ENCODE data around the gene NFKB1. TPM values are rescaled to one million over a fixed set of nuclear protein-coding genes. Genes with fewer than 3 reads are reported as not detected.
A peak's percentile ranks its signal among the peaks of the same experiment; 100 is the strongest.

Gene NFKB1
- total and polyA plus RNA-seq, 2 donors (not counting 1 experiment from before 2014, with no cell fraction given): 32.0 to 88.1 TPM

DNA sequence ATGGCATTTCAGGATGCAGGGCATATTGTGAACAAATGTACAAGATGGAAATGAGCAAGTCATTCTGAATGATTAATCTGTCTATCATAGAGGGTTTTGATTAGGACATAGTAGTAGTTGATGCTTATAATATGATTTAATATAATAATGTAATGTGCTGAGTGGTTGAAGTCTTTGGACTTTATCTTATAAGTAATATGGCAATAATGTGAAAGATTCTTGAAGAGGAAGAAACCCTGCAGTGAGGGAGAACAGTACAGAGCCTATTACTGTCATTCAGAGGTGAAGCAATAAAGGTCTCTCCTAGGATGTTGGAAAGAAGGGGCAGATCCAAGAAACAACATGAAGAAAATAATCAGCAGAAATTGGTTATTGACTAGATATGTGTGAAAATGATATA is 16.6 kb downstream of the NFKB1 start:
- Histone ChIP-seq H3K36me3 (replicated peaks in 1 of 2; ENCODE audit: control extremely low read depth in 1 of 2, control insufficient read depth in 1 of 2, extremely low read depth in 1 of 2, insufficient read depth in 2 of 2, low read length in 1 of 2) (peaks cover 0 to under 1% of the 10 kb centered on the region in 2 experiments), H3K4me1 (ENCODE audit: control insufficient read depth in 2 of 2, insufficient read depth in 2 of 2, low read length in 2 of 2) (peaks cover 9 to 30% of the 10 kb centered on the region in 2 donors), H3K27ac (ENCODE audit: low read length in 2 of 2) (no peak overlapping the region), H3K79me2 (ENCODE audit: control insufficient read depth, insufficient read depth, low read length) (peaks cover 94% of the 10 kb centered on the region), H3K4me2 (replicated peaks; ENCODE audit: low read depth, low read length, poor library complexity, severe bottlenecking) (no peak overlapping the region), H4K20me1 (ENCODE audit: control insufficient read depth, insufficient read depth, low read length, poor library complexity, severe bottlenecking) (peaks cover 81% of the 10 kb centered on the region), H3K9me3 (ENCODE audit: control extremely low read depth in 1 of 3, control insufficient read depth in 2 of 3, insufficient read depth in 1 of 3, low read length in 2 of 3) (peaks cover 0 to 10% (median 2%) of the 10 kb centered on the region in 3 donors), H3K9ac (ENCODE audit: low read length) (no peak overlapping the region), H3K4me3 (ENCODE audit: control extremely low read depth in 1 of 5, extremely low read depth in 1 of 5, insufficient read depth in 1 of 5, low read depth in 2 of 5, low read length in 4 of 5) (no peak overlapping the region), H3K27me3 (replicated peaks in 1 of 4; ENCODE audit: control extremely low read depth in 1 of 4, control insufficient read depth in 3 of 4, insufficient read depth in 4 of 4, low read length in 3 of 4) (no peaks in the 10 kb centered on the region), H2AFZ (ENCODE audit: insufficient read depth, low read depth, low read length, poor library complexity, severe bottlenecking) (no peak overlapping the region)
- ChIA-PET CTCF (no interaction called here), POLR2A (no interaction called here)
- Mint-ChIP-seq H3K4me3 (peak overlapping the region; percentile 10), H3K9me3 (ENCODE audit: insufficient read depth) (peaks cover 8% of the 10 kb centered on the region), H3K4me1 (peaks cover 57% of the 10 kb centered on the region), H3K27me3 (no peaks in the 10 kb centered on the region), H3K27ac (no peak overlapping the region)
- intact Hi-C loops (cut with micrococcal nuclease): loop anchor here (2.0 kb wide), 1 partner anchor 13 kb away; no protein-coding TSS in a partner anchor
- DNase-seq: no peak
- TF ChIP-seq, protein P1, sequence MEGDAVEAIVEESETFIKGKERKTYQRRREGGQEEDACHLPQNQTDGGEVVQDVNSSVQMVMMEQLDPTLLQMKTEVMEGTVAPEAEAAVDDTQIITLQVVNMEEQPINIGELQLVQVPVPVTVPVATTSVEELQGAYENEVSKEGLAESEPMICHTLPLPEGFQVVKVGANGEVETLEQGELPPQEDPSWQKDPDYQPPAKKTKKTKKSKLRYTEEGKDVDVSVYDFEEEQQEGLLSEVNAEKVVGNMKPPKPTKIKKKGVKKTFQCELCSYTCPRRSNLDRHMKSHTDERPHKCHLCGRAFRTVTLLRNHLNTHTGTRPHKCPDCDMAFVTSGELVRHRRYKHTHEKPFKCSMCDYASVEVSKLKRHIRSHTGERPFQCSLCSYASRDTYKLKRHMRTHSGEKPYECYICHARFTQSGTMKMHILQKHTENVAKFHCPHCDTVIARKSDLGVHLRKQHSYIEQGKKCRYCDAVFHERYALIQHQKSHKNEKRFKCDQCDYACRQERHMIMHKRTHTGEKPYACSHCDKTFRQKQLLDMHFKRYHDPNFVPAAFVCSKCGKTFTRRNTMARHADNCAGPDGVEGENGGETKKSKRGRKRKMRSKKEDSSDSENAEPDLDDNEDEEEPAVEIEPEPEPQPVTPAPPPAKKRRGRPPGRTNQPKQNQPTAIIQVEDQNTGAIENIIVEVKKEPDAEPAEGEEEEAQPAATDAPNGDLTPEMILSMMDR (IDR thresholded peaks at IDR 0.05): no peak
- TF ChIP-seq EZH2 (IDR thresholded peaks at IDR 0.05; ENCODE audit: borderline replicate concordance, insufficient read depth, low read depth, low read length, poor library complexity, severe bottlenecking): no peak
- ATAC-seq (ENCODE audit: low read depth): no peak

DNA sequence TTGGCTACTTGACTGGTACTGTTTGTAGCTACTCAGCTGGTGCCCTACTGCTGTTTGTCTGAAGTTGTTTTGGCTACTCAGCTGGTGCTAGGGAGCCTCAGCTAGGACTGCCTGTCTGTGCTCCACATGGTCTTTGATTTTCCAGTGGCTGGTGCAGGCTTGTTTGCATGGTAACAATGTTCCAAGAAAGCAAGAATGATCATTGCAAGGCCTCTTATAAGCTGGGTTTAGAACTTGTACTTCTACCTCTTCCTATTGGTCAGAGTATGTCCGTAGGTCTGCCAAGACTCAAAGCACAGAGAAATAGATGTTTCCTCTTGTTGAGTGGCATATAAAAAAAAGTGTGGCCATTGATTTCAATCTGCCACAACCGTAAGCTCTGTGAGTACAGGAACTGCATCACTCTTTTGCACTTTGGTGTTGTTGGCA is 17.6 kb downstream of the NFKB1 start:
- TF ChIP-seq EZH2 (IDR thresholded peaks at IDR 0.05; ENCODE audit: borderline replicate concordance, insufficient read depth, low read depth, low read length, poor library complexity, severe bottlenecking): no peak
- TF ChIP-seq, protein P1 (IDR thresholded peaks at IDR 0.05): no peak
- no peak for ATAC-seq (ENCODE audit: low read depth)
- CTCF ChIA-PET: interaction anchor here (1.1 kb wide), 1 partner anchor 18 kb away, joined by 4 read pairs; the partner anchor contains the start of gene NFKB1

More for the DNA sequence above, 17.6 kb downstream of the NFKB1 start:
- Histone ChIP-seq H3K9ac (ENCODE audit: low read length) (no peak overlapping the region), H3K4me3 (ENCODE audit: control extremely low read depth in 1 of 5, extremely low read depth in 1 of 5, insufficient read depth in 1 of 5, low read depth in 2 of 5, low read length in 4 of 5) (no peak overlapping the region), H3K27me3 (replicated peaks in 1 of 4; ENCODE audit: control extremely low read depth in 1 of 4, control insufficient read depth in 3 of 4, insufficient read depth in 4 of 4, low read length in 3 of 4) (no peaks in the 10 kb centered on the region), H3K9me3 (ENCODE audit: control extremely low read depth in 1 of 3, control insufficient read depth in 2 of 3, insufficient read depth in 1 of 3, low read length in 2 of 3) (peaks cover 0 to 10% (median 2%) of the 10 kb centered on the region in 3 donors), H4K20me1 (ENCODE audit: control insufficient read depth, insufficient read depth, low read length, poor library complexity, severe bottlenecking) (peaks cover 81% of the 10 kb centered on the region), H3K4me2 (replicated peaks; ENCODE audit: low read depth, low read length, poor library complexity, severe bottlenecking) (peak overlapping the region; percentile 18), H3K36me3 (replicated peaks in 1 of 2; ENCODE audit: control extremely low read depth in 1 of 2, control insufficient read depth in 1 of 2, extremely low read depth in 1 of 2, insufficient read depth in 2 of 2, low read length in 1 of 2) (peaks cover 0 to 2% of the 10 kb centered on the region in 2 experiments), H2AFZ (ENCODE audit: insufficient read depth, low read depth, low read length, poor library complexity, severe bottlenecking) (no peak overlapping the region), H3K79me2 (ENCODE audit: control insufficient read depth, insufficient read depth, low read length) (peaks cover 94% of the 10 kb centered on the region), H3K27ac (ENCODE audit: low read length in 2 of 2) (no peak overlapping the region), H3K4me1 (ENCODE audit: control insufficient read depth in 2 of 2, insufficient read depth in 2 of 2, low read length in 2 of 2) (peaks cover 9 to 30% of the 10 kb centered on the region in 2 donors)
- peaks cover 66% of the 10 kb centered on the region for H3K4me1 Mint-ChIP-seq
- peaks cover 8% of the 10 kb centered on the region for H3K9me3 Mint-ChIP-seq (ENCODE audit: insufficient read depth)
- H3K27me3 Mint-ChIP-seq: no peaks in the 10 kb centered on the region
- H3K4me3 Mint-ChIP-seq: no peak overlapping the region
- intact Hi-C loops (cut with micrococcal nuclease): loop anchor here (2.0 kb wide), 1 partner anchor 14 kb away; no protein-coding TSS in a partner anchor
- H3K27ac Mint-ChIP-seq: no peak overlapping the region
- 80% methylated on average over 2 of the region's 2 CpGs for WGBS (ENCODE audit: insufficient coverage)
- no peak for DNase-seq
- POLR2A ChIA-PET: no interaction called here

All from B cell (primary cell).